VCaP (cell line): ENCODE results near the gene P3H4.

Experiments
- H3K27ac ChIP-seq: fragments of 450-650 bp; 2 replicates; pipeline ENCODE4 v1.5.1; 2017
- TF ChIP-seq, protein P1 (sequence below): fragments of 450-650 bp; conservative IDR thresholded peaks from 2 replicates; pipeline ENCODE4 v1.5.1; 2017; ENCODE audit warnings: mild to moderate bottlenecking, moderate library complexity

The P3H4 gene

DNA sequence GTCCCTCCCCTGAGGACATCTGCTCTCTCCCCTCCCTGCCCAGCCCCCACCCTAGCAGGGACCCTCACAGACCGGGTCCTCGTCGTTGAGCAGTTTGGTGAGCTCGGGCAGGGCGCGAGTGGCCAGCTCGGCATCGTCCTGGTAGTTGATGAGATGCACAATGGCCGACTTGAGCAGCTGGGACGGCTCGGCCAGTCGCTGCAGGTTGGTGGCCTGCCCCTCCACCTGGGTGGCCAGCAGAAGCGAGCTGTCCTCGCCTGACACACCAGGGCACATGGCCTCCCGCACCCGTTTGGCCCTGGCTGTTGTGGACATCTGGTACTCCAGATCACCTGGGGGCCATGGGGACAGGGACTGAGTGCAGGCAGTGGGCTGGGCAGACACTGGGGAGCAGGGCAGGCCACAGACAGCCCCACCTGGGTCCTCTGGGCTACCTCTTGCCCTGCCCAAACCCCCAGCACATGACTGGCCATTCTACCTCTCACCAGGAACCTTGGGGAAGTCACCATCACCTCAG, 42.3 kb downstream of the P3H4 start:
- TF ChIP-seq, protein P1, sequence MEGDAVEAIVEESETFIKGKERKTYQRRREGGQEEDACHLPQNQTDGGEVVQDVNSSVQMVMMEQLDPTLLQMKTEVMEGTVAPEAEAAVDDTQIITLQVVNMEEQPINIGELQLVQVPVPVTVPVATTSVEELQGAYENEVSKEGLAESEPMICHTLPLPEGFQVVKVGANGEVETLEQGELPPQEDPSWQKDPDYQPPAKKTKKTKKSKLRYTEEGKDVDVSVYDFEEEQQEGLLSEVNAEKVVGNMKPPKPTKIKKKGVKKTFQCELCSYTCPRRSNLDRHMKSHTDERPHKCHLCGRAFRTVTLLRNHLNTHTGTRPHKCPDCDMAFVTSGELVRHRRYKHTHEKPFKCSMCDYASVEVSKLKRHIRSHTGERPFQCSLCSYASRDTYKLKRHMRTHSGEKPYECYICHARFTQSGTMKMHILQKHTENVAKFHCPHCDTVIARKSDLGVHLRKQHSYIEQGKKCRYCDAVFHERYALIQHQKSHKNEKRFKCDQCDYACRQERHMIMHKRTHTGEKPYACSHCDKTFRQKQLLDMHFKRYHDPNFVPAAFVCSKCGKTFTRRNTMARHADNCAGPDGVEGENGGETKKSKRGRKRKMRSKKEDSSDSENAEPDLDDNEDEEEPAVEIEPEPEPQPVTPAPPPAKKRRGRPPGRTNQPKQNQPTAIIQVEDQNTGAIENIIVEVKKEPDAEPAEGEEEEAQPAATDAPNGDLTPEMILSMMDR: no peak
- no peak overlapping the region for H3K27ac ChIP-seq

DNA sequence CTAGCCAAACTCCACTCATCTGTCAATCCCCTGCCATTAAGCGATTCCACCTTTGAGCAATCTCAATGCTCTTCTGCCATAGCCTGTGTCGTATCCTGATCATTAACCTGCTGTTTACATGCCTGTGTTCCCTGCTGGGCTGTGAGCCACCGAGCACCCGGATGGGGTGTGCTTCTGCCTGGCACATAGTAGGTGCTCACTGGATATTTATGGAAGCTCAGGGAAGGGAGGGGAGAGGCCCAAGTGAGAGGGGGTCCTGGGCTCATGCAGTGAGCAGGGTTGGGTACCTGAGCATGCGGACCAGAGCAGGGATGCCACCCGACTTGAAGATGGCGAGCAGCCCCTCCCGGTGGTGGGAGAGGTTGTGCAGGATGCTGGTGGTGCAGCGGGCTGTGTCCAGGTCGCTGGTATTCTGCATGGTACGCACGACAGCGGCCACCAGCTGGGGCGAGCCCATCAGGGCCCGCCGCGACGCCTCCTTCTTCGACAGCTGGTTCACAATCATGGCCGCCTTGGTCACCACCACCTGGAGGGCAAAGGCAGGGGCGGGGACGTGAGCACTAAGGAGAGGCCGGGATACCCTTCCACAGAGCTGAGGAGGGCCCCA, 43.0 kb downstream of the P3H4 start:
- TF ChIP-seq, protein P1: no peak
- H3K27ac ChIP-seq: no peak overlapping the region

DNA sequence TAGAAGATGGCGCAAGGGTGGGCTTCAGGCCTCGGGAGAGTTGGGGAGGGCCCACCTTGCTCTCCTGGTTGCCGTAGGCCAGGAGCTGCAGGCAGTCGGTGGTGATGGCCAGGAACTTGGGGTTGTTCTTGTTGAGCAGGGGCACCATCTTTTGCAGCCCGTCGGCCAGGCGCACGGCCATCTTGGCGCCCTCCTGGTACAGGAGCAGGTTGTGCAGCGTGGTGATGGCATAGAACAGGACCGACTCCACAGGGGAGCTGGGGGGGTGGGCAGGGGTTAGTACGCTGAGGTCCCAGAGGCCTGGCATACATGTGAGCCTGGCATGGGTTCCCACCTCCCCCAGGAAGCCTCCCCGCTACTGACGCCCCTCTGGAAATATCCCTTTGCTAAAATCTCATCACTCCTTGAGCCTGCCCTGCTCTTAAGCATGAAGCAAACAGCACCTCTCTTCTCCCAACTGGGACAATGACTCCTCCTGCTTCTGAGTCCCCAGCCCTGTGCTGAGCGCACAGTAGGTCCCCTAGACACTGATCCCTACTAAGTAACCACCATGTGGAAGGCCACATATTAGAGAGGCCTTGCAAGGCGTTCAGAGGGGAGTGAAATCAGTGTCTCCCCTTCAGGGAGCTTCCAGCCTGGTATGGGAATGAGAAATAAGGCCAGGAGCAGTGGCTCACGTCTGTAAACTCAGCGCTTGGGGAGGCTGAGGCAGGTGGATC, 44.3 kb downstream of the P3H4 start:
- TF ChIP-seq, protein P1: no peak
- no peak overlapping the region for H3K27ac ChIP-seq

DNA sequence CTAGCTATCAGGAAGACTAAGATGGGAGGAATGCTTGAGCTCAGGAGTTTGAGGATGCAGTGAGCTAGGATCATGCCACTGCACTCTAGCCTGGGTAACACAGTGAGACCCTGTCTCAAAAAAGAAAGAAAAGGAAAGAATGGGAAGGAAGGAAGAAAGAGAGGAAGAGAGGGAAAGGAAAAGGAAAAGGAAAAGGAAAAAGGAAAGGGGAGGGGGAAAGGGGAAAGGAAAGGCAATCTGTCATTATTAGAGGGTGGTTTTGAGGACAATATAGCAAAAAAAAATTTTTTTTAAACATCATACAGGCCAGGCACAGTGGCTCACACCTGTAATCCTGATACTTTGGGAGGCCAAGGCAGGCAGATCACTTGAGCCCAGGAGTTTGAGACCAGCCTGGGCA, 45.6 kb downstream of the P3H4 start:
- TF ChIP-seq, protein P1: no peak
- no peak overlapping the region for H3K27ac ChIP-seq

DNA sequence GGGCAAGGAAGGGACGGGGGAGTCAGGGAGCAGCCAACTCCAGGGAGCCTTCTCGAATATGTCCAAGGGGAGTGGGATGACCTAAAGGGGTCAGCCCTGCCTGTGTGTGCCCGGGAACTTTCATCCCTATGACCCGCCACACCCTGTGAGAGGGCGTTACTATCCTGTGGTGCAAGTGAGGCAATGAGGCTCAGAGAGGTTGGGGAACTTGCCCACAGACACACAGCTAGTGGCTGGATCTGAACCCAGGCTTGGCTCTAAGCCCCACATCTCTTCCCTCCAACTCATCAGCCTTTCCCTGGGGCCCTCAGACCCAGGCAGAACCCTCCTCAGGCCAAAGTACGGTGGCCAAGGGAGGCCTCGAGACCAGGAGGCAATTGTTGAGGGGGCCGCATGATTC, 48.4 kb downstream of the P3H4 start:
- H3K27ac ChIP-seq: no peak overlapping the region
- TF ChIP-seq, protein P1: no peak

DNA sequence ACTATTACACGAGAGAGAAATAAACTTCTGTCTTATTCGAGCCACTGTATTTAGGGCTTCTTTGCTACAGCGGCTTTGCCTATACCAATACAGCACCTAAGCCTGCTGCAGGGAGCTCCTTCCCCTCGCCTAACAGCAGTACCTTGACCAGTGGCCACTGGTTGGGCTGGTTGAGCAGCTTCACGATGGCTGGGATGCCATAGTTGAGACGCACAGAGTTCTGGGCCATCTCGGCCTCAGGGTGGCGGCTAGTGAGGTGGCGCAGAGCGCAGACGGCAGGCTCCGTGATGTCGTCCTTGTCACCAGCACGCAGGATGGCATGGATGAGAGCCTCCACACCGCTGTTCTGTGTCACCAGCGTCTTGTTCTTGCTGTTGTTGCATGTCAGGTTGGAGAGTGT, 48.9 kb downstream of the P3H4 start:
- no peak overlapping the region for H3K27ac ChIP-seq
- TF ChIP-seq, protein P1: no peak

DNA sequence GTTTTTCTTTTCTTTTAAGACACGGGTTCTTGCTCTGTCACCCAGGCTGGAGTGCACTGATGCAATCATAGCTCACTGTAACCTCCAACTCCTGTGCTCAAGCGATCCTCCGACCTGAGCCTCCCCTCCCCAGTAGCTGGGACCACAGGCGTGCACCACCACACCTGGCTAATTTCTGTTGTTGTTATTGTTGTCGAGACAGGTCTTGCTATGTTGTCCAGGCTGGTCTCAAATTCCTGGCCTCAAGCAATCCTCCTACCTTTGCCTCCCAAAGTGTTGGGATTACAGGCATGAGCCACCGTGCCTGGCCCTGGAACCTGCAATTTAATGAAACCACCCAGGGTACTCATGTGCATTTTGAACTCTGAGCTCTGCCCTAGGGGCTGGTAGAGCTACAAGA, 49.4 kb downstream of the P3H4 start:
- TF ChIP-seq, protein P1: no peak
- H3K27ac ChIP-seq: no peak overlapping the region
